Naive thymus-derived CD8-positive, alpha-beta T cell (primary cell): ENCODE measurements around the gene CAMK2N1. TPM values are rescaled to one million over a fixed set of nuclear protein-coding genes. Genes with fewer than 3 reads are reported as not detected.
"Not testable (repeated sequence)": the region's sequence is repeated elsewhere in the genome, so short reads cannot be mapped to it uniquely, and the experiment has no call there.

Source experiments
- ATAC-seq, 2 donors: fragments of 150-1000 bp; cut with Tn5 transposase in 1 of 2; sonication (Bioruptor Pico), chemical (Tn5 transposase) in 1 of 2; 1 replicate in 1 of 2; 2 replicates in 1 of 2; pipeline ENCODE4 v1.10.0; 2021; ENCODE audit warnings: mild to moderate bottlenecking in 2 of 2, moderate library complexity in 2 of 2
- POLR2A ChIA-PET: fragments of 350-600 bp; sonication (Branson Sonifier 250); formaldehyde crosslinking; loops from one replicate; lab custom pipeline; 2021; ENCODE audit warnings: antibody characterized with exemption; lab: Charles Lee
- DNase-seq, 10 donors: peaks; one replicate each; pipeline versions ENCODE4 v3.0.0 to v3.0.0-alpha.2; 2020 to 2022
- H3K27ac Mint-ChIP-seq, 10 donors: one replicate each; pipeline ENCODE4 v1.8.0; 2020 to 2022; ENCODE audit warnings: mild to moderate bottlenecking in 10 of 10, mixed read lengths in 10 of 10, moderate library complexity in 4 of 10, inconsistent platforms in 1 of 10
- H3K27me3 Mint-ChIP-seq, 5 donors: one replicate each; pipeline ENCODE4 v1.8.0; 2021 to 2022; ENCODE audit warnings: mixed read lengths in 5 of 5
- H3K36me3 Mint-ChIP-seq, 3 donors: one replicate each; pipeline ENCODE4 v1.8.0; 2020 to 2022; ENCODE audit warnings: mixed read lengths in 3 of 3, mild to moderate bottlenecking in 2 of 3, inconsistent platforms in 1 of 3
- H3K4me1 Mint-ChIP-seq, 4 donors: one replicate each; pipeline ENCODE4 v1.8.0; 2021 to 2022; ENCODE audit warnings: mixed read lengths in 4 of 4
- H3K4me3 Mint-ChIP-seq, 10 donors: one replicate each; pipeline ENCODE4 v1.8.0; 2020 to 2022; ENCODE audit warnings: mild to moderate bottlenecking in 10 of 10, mixed read lengths in 10 of 10, moderate library complexity in 6 of 10, inconsistent platforms in 1 of 10
- H3K9me3 Mint-ChIP-seq, 9 donors: one replicate each; pipeline ENCODE4 v1.8.0; 2020 to 2022; ENCODE audit warnings: mixed read lengths in 9 of 9, mild to moderate bottlenecking in 3 of 9, inconsistent platforms in 1 of 9, moderate library complexity in 1 of 9
- polyA plus RNA-seq, 3 donors: library from polyadenylated mRNA; unstranded; fragments of 300-500 nt; fragmentation: Illumina TruSeq; gene quantifications; one replicate each; pipeline ENCODE4 v1.2.3, GENCODE V29; 2021
- total RNA-seq, 8 experiments: library from RNA in 2 of 8; stranded (reverse) in 2 of 8; gene quantifications; one replicate each; pipeline ENCODE4 v1.2.3 and lab custom pipeline; 2021 to 2026

CAMK2N1 gene
- total and polyA plus RNA-seq, 5 experiments from 2014 or later = 0.23 to 5.6 (median 0.34) TPM

DNA sequence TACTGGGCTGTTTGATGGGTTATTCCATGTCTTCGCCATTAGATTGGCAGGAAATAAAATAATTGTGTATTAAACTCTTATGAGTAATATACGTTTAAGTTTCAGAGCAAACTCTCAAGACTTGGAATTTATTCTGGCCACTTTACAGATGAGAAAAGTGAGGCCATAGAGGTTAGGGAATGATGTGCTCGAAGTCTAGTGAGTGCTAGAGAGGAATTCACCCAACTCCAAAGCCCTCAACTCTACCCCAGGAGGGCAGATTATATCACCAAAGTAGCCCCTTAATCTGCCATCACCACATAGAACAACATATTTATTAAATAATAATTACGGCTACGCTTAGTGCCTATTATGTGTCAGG lies 22.4 kb upstream of the CAMK2N1 start:
- Mint-ChIP-seq H3K27me3 (peaks cover 0 to 15% (median 7%) of the 10 kb centered on the region in 5 donors), H3K9me3 (no peaks in the 10 kb centered on the region), H3K4me3 (peak overlapping the region; percentile 82 to 97 (median 90)), H3K27ac (peak overlapping the region; percentile 75 to 98 (median 96)), H3K4me1 (peaks cover 11 to 39% (median 33%) of the 10 kb centered on the region in 4 donors), H3K36me3 (peaks cover 0 to 10% (median 0%) of the 10 kb centered on the region in 3 donors)
- ATAC-seq (no peak), DNase-seq (no peak)
- POLR2A ChIA-PET = interaction anchor here (0.5 to 2.5 kb wide), 6 partner anchors 25 to 626 kb away, joined by 3 to 10 read pairs (median 4); partner anchors contain the start of genes DDOST, HP1BP3, OTUD3 and PINK1

GRCh38 chr1:20507564-20508410 lies 21.8 kb upstream of the CAMK2N1 start, which contains the start of gene MUL1:
MUL1 (minus strand) TSS chr1:20508151; CDS start chr1:20508024, 127 bp downstream.
- Mint-ChIP-seq H3K9me3 (no peaks in the 10 kb centered on the region), H3K36me3 (peaks cover 0 to 16% (median 0%) of the 10 kb centered on the region in 3 donors), H3K27ac (peak within 1 kb of the TSS; percentile 75 to 98 (median 96)), H3K4me3 (peak within 1 kb of the TSS; percentile 82 to 97 (median 90)), H3K4me1 (peaks cover 11 to 40% (median 33%) of the 10 kb centered on the region in 4 donors), H3K27me3 (peaks cover 0 to 9% (median 4%) of the 10 kb centered on the region in 5 donors)
- peak; percentile 88 to 89 for ATAC-seq
- POLR2A ChIA-PET = interaction anchor here (0.5 to 2.5 kb wide), 6 partner anchors 24 to 626 kb away, joined by 3 to 10 read pairs (median 4); partner anchors contain the start of genes DDOST, HP1BP3, OTUD3 and PINK1
- DNase-seq = peak; percentile 81 to 96 (median 91)

DNA sequence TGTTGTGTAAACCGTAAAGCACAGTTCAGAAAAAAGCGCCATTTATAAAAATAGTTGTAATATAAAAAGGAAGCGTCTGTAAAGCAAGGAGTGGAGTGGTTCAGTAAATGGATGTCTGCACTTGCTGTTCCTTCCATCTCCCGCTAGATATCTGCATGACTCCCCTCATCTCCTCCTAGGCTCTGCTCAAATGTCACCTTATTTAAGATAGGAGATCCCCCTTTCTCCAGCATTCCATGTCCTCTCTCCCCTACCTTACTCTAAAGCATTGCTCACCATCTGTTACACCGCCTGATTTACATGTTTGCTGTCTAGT lies 21.2 kb upstream of the CAMK2N1 start:
- POLR2A ChIA-PET = interaction anchor here (2.5 kb wide), 1 partner anchor 154 kb away, joined by 8 read pairs; the partner anchor contains the start of gene DDOST
- Mint-ChIP-seq H3K9me3 (no peaks in the 10 kb centered on the region), H3K4me1 (peaks cover 11 to 40% (median 33%) of the 10 kb centered on the region in 4 donors), H3K36me3 (peaks cover 0 to 19% (median 0%) of the 10 kb centered on the region in 3 donors), H3K27me3 (peaks cover 0 to 5% (median 0%) of the 10 kb centered on the region in 5 donors), H3K27ac (peak overlapping the region; percentile 75 to 98 (median 96)), H3K4me3 (peak overlapping the region; percentile 82 to 97 (median 90))
- ATAC-seq (peak in 1 of 2 donors; percentile 56), DNase-seq (no peak)

DNA sequence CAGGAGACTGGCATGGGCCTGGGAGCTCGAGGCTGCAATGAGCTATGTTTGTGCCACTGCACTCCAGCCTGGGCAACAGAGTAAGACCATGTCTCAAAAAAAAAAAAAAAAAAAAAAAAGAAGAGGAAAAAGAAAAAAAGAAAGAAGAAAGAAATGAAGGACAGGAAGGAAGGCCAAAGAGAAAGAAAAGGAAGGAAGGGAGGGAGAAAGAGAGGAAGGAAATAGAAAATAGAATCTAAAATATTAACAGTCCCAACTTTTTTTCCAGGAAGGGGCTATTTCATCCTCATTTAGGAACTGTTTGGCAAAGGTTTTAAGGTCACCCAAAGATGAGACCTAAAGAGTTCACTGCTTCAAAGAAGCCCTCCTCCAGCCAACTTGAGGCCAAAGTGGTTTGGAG lies 19.5 kb upstream of the CAMK2N1 start:
- Mint-ChIP-seq H3K4me1 (peaks cover 11 to 40% (median 35%) of the 10 kb centered on the region in 4 donors), H3K27me3 (no peaks in the 10 kb centered on the region), H3K27ac (peak overlapping the region in 3 of 10 donors; percentile 68 to 97 (median 71)), H3K4me3 (peak overlapping the region in 7 of 10 donors; percentile 8 to 58 (median 38)), H3K9me3 (no peaks in the 10 kb centered on the region), H3K36me3 (peaks cover 0 to 35% (median 7%) of the 10 kb centered on the region in 3 donors)
- POLR2A ChIA-PET = interaction anchor here (1.7 kb wide), 1 partner anchor 19 kb away, joined by 4 read pairs; the partner anchor contains the start of gene CAMK2N1
- DNase-seq = no peak
- no peak for ATAC-seq

DNA sequence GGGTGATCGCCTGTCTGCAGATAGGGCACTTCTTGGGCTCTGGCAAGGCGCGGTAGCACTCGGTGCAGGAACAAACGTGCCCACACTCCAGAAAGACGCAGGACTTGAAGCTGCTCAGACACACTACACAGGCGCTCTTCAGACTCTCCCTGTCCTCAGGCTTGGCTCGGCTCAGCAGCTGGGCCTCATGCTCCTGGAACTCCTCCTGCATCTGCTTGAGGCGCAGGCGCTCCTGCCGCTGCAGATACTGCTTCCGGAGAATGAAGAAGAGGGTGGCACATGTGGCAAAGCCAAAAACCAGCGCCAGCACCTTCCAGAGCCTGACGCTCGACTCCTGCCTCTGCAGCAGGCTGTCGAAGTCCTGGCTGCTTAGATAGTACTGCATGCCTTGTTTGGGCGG lies 14.7 kb upstream of the CAMK2N1 start:
- Mint-ChIP-seq H3K4me3 (no peak overlapping the region), H3K4me1 (peaks cover 5 to 28% (median 18%) of the 10 kb centered on the region in 4 donors), H3K27me3 (no peaks in the 10 kb centered on the region), H3K36me3 (peaks cover 0 to 63% (median 11%) of the 10 kb centered on the region in 3 donors), H3K9me3 (no peaks in the 10 kb centered on the region), H3K27ac (no peak overlapping the region)
- ATAC-seq = no peak
- DNase-seq = no peak
- POLR2A ChIA-PET = no interaction called here

DNA sequence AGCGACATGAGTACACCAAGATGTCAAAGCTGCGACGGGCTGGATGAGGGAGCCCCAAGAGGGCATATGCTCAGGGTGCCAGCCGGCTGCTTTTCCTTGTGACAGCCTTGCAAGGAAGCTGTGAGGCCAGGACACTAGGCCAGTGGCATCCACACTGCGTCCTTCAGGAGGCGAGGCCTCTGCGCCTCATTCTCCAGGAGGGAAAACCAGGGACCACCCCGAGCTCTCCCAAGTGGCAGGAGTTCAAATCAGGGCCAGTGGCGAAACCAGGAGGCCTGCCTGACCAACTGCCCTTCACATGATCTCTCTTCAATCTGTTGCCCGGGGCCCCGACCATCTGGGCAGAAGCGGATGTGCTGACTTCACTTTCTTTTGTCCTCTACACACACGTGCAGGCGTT lies 13.7 kb upstream of the CAMK2N1 start:
- ATAC-seq (no peak), DNase-seq (no peak)
- Mint-ChIP-seq H3K4me3 (no peak overlapping the region), H3K36me3 (peaks cover 0 to 60% (median 11%) of the 10 kb centered on the region in 3 donors), H3K27ac (no peak overlapping the region), H3K9me3 (no peaks in the 10 kb centered on the region), H3K27me3 (no peaks in the 10 kb centered on the region), H3K4me1 (peaks cover 4 to 19% (median 10%) of the 10 kb centered on the region in 4 donors)
- POLR2A ChIA-PET = interaction anchor here (0.6 kb wide), 1 partner anchor 60 kb away, joined by 3 read pairs; no protein-coding TSS in a partner anchor

DNA sequence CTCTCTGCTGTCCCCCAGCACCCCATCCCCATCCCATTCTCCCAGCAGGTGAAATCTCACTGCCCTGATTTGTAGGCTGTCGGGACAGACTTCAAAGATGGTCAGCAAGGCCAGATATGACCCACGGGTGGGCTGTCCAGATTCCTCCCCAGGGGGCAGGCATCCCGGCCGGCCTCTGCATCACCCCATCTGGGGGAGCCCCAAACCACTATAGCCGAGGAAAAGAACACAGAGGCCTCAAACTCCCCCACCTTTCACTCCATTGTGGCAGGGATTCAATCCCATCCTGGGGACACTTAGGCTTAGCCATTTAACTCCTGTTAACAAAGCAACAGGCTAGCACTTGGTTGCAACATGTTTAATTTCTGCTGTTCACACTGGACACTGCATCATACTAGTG lies 13.1 kb upstream of the CAMK2N1 start:
- Mint-ChIP-seq H3K27me3 (no peaks in the 10 kb centered on the region), H3K4me1 (peaks cover 1 to 15% (median 5%) of the 10 kb centered on the region in 4 donors), H3K9me3 (no peaks in the 10 kb centered on the region), H3K4me3 (no peak overlapping the region), H3K36me3 (peaks cover 0 to 57% (median 11%) of the 10 kb centered on the region in 3 donors), H3K27ac (peak overlapping the region in 1 of 10 donors; percentile 82)
- POLR2A ChIA-PET = interaction anchor here (0.6 kb wide), 1 partner anchor 60 kb away, joined by 3 read pairs; no protein-coding TSS in a partner anchor
- ATAC-seq (no peak), DNase-seq (no peak)

- H3K9me3 Mint-ChIP-seq = no peaks in the 10 kb centered on the region
- DNase-seq (no peak), ATAC-seq (no peak)
- H3K27me3 Mint-ChIP-seq = no peaks in the 10 kb centered on the region
- peaks cover 0 to 51% (median 11%) of the 10 kb centered on the region in 3 donors for H3K36me3 Mint-ChIP-seq
- peaks cover 0 to 10% (median 2%) of the 10 kb centered on the region in 4 donors for H3K4me1 Mint-ChIP-seq
- H3K27ac Mint-ChIP-seq = no peak overlapping the region
- POLR2A ChIA-PET = no interaction called here
- no peak overlapping the region for H3K4me3 Mint-ChIP-seq
These were observed 12.1 kb upstream of the CAMK2N1 start for GRCh38 chr1:20498116-20498515.

DNA sequence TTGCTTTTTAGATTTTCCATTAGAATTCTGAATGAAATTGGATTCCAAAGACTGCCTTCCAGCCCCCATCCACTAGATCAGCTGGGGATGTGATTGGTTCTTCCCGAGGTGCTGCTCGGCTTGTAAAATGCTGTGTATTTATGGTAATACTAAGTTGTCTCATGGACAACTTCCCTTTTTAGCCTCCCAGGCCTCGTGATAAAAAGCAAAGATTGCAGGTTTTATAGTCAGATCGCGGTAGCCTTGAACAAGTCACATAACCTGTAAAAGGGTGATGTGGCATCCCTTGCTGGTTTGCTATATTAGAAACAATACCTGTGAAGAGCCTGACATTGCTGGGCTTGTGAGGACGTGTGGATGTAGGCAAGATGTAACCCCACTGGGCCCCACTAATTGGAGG lies 11.5 kb upstream of the CAMK2N1 start:
- Mint-ChIP-seq H3K27ac (no peak overlapping the region), H3K36me3 (peaks cover 0 to 47% (median 11%) of the 10 kb centered on the region in 3 donors), H3K4me3 (no peak overlapping the region), H3K9me3 (no peaks in the 10 kb centered on the region), H3K27me3 (no peaks in the 10 kb centered on the region), H3K4me1 (peaks cover 0 to 10% (median 2%) of the 10 kb centered on the region in 4 donors)
- DNase-seq = no peak
- no peak for ATAC-seq
- POLR2A ChIA-PET = no interaction called here

DNA sequence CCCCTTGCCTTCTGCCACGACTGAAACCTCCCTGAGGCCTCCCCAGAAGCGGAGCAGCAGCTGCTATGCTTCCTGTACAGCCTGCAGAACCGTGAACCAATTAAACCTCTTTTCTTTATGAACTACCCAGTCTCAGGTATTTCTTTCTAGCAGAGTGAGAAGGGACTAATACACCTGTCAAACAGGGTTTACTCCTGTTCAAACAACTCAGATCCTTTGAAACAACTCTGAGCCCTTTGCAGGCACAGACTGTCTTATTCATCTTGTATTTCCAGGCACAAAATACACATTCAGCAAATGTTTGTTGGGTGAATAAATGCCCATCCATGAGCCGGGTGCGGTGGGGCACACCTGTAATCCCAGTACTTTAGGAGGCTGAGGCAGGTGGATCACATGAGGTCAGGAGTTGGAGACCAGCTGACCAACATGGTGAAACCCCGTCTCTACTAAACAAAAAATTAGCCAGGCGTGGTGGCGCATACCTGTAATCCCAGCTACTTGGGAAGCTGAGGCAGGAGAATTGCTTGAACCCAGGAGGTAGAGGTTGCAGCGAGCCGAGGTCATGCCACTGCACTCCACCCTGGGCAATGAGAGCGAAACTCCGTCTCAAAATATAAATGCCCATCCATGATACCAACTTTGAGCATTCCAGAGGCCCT lies 10.8 kb upstream of the CAMK2N1 start:
- Mint-ChIP-seq H3K36me3 (peaks cover 0 to 42% (median 11%) of the 10 kb centered on the region in 3 donors), H3K27ac (peak overlapping the region in 3 of 10 donors; percentile 19 to 62 (median 39))
- H3K27me3 Mint-ChIP-seq, POLR2A ChIA-PET, ATAC-seq, DNase-seq, H3K4me1 Mint-ChIP-seq, H3K4me3 Mint-ChIP-seq, H3K9me3 Mint-ChIP-seq: not testable (repeated sequence)

DNA sequence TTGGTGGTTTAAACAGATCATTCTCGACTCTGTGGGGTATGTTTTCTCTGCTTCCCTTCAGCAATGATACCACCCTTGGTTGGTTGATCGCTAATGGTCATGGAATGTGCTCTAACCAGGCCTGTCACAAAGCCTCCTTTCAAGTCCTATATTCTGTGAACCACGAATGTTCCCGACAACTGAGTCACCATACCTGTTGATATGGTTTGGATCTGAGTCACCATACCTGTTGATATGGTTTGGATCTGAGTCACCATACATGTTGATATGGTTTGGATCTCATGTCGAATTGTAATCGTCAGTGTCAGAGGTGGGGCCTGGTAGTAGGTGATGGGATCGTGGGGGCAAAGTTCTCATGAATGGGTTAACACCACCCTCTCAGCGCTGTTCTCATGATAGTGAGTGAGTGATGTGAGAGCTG lies 10.2 kb upstream of the CAMK2N1 start:
- ATAC-seq (no peak), DNase-seq (no peak)
- Mint-ChIP-seq H3K9me3 (no peaks in the 10 kb centered on the region), H3K27me3 (no peaks in the 10 kb centered on the region), H3K27ac (peak overlapping the region in 5 of 10 donors; percentile 19 to 62 (median 48)), H3K36me3 (peaks cover 0 to 36% (median 10%) of the 10 kb centered on the region in 3 donors), H3K4me1 (peaks cover 0 to 10% (median under 1%) of the 10 kb centered on the region in 4 donors), H3K4me3 (no peak overlapping the region)
- POLR2A ChIA-PET = no interaction called here

GRCh38 chr1:20495661-20496060 lies 9.7 kb upstream of the CAMK2N1 start:
- H3K27me3 Mint-ChIP-seq = no peaks in the 10 kb centered on the region
- DNase-seq (no peak), ATAC-seq (no peak)
- peaks cover 0 to 30% (median 6%) of the 10 kb centered on the region in 3 donors for H3K36me3 Mint-ChIP-seq
- H3K9me3 Mint-ChIP-seq = no peaks in the 10 kb centered on the region
- H3K4me3 Mint-ChIP-seq = no peak overlapping the region
- peak overlapping the region in 4 of 10 donors; percentile 37 to 62 (median 54) for H3K27ac Mint-ChIP-seq
- POLR2A ChIA-PET = interaction anchor here (0.6 to 1.2 kb wide), 2 partner anchors 12 to 1847 kb away, joined by 5 to 6 read pairs; no protein-coding TSS in a partner anchor
- peaks cover 0 to 10% (median 0%) of the 10 kb centered on the region in 4 donors for H3K4me1 Mint-ChIP-seq
